HG03025 (cell line): ENCODE data around the gene SCT.

ENCODE experiments used
- ATAC-seq: cut with Tn5 transposase; IDR thresholded peaks from one replicate; pipeline ENCODE4 v1.9.1; 2021; ENCODE audit warnings: mild to moderate bottlenecking, moderate library complexity; ENCODE audit not compliant: unreplicated experiment, low FRiP score

SCT gene

GRCh38 chr11:645536-645935 lies 18.6 kb upstream of the SCT start:
- ATAC-seq, result no peak

GRCh38 chr11:643849-644738 lies 17.1 kb upstream of the SCT start:
- ATAC-seq, result no peak

GRCh38 chr11:643366-643765 lies 16.4 kb upstream of the SCT start:
- ATAC-seq, result no peak

- ATAC-seq, result no peak
Measured at GRCh38 chr11:641806-642370, 14.9 kb upstream of the SCT start.

- no peak for ATAC-seq
Measured at GRCh38 chr11:640021-640706, 13.2 kb upstream of the SCT start.

- ATAC-seq, result no peak
Measured at GRCh38 chr11:639332-639955, 12.5 kb upstream of the SCT start.

- ATAC-seq, result no peak
Measured at GRCh38 chr11:638631-639331, 11.8 kb upstream of the SCT start.

GRCh38 chr11:637593-638521 lies 10.9 kb upstream of the SCT start:
- no peak for ATAC-seq

- ATAC-seq, result no peak
Measured at GRCh38 chr11:637333-637592, 10.3 kb upstream of the SCT start.

- no peak for ATAC-seq
Measured at GRCh38 chr11:636511-637332, 9.7 kb upstream of the SCT start, which contains the start of gene DRD4. Gene DRD4 (plus strand): TSS chr11:637269. CDS start chr11:637305, 36 bp downstream.

- ATAC-seq, result no peak
Measured at GRCh38 chr11:635945-636510, 9.0 kb upstream of the SCT start.

GRCh38 chr11:630871-631270 lies 3.9 kb upstream of the SCT start:
- no peak for ATAC-seq

- ATAC-seq, result no peak
Measured at GRCh38 chr11:629237-629583, 2.2 kb upstream of the SCT start.

- ATAC-seq, result no peak
Measured at GRCh38 chr11:628056-628455, 1.1 kb upstream of the SCT start.

GRCh38 chr11:627308-627576 lies 261 bp upstream of the SCT start:
- ATAC-seq, result no peak

GRCh38 chr11:625636-626268 lies 1.2 kb downstream of the SCT start:
- ATAC-seq, result no peak

GRCh38 chr11:624705-625635 lies 2.0 kb downstream of the SCT start, which contains the start of gene CDHR5:
Gene CDHR5 (minus strand): TSS chr11:624955. CDS start chr11:624902, 53 bp downstream.
- ATAC-seq, result no peak
